SKM-1 treated with dmso at 0.1 percent for 144 hours (cell line): ENCODE results near the gene ADPRH.
"Not testable (repeated sequence)": the region's sequence is repeated elsewhere in the genome, so short reads cannot be mapped to it uniquely, and the experiment has no call there.

Source experiments
- DNase-seq: peaks from one replicate; lab custom pipeline; 2025; ENCODE audit not compliant: unreplicated experiment; lab: John Stamatoyannopoulos, UW

Gene ADPRH

GRCh38 chr3:119579366-119580066 is at the start of gene ADPRH:
TSS of gene ADPRH (plus strand) at chr3:119579492. CDS start at chr3:119582170, 2,678 bp downstream.
- no peak for DNase-seq

GRCh38 chr3:119529883-119530282 is 49.4 kb upstream of the ADPRH start:
- DNase-seq = no peak

- DNase-seq = no peak
These were observed 48.8 kb upstream of the ADPRH start for GRCh38 chr3:119530456-119530855.

- DNase-seq = no peak
These were observed 48.1 kb upstream of the ADPRH start for GRCh38 chr3:119531151-119531550.

DNA sequence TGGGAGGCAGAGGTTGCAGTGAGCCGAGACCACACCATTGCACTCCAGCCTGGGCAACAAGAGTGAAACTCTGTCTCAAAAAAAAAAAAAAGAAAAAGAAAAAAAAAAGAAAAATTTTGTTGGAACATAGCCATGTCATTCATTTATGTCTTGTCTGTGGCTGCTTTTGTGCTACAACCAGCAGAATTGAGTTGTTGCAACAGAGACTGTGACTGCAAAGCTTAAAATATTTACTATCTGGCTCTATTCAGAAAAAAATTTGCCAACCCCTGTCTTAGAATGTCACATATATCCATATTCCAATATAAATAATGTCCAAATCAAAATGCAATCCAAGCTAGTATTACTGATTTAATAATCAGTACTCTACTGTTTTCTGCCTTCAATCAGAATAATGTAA is 45.0 kb upstream of the ADPRH start:
- no peak for DNase-seq

- no peak for DNase-seq
These were observed 42.5 kb upstream of the ADPRH start for GRCh38 chr3:119536757-119537156.

GRCh38 chr3:119538772-119539171 is 40.5 kb upstream of the ADPRH start:
- DNase-seq = no peak

DNA sequence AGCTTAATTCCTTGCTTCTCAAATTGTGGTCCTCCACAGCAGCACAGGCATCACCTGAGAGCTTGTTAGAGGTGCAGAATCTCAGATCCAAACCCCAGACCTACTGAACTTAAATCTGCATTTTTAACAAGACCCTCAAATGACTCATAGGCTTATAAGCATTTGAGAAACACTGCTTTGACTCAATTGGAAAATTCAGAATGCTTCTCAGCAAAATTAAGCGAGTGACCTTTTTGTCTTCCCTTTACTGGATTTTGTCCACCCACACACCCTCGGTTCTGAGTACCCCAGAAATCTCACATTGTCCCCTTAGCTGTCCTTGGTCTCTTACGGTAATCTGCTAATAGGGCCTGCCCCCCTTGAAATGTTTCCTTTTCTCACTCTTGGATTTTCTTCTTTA is 37.7 kb upstream of the ADPRH start:
- no peak for DNase-seq

- DNase-seq = no peak
These were observed 37.0 kb upstream of the ADPRH start for GRCh38 chr3:119542168-119542767.

DNA sequence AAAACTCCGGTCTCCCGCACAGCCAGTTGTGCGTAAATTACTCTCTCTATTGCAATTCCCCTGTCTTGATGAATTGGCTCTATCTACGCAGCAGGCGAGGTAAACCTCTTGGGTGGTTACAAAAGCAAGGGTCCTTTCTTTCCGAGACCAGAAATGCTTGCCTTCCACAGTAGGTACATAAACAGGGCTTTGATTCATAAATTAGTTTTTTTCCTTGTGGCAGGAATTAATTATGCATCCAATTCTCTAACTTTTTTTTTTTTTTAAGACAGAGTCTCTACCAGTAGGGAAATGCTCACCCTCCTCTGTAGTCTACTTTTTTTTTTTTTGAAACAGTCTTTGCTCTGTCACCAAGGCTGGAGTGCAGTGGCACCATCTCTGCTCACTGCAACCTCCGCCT is 36.1 kb upstream of the ADPRH start:
- DNase-seq = no peak

DNA sequence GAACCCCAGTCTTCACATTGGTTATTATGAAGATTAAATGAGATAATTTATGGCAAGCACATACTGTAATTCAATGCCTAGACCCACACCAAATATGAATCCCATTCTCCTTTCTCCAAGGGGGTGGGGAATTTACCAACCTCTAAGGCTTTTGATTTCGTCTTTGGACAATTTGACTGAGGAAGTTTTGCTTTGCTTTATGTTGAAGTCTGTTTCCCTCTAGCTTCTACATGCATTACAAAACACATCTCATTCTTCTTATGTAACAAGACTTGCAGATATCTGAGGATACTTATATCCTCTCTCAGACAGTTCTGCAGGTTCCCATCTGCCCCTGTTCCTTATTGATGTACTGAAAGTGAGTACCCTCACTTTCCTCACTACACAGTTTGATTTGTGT is 32.1 kb upstream of the ADPRH start:
- DNase-seq = no peak

GRCh38 chr3:119548341-119548740 is 31.0 kb upstream of the ADPRH start:
- DNase-seq = no peak

DNA sequence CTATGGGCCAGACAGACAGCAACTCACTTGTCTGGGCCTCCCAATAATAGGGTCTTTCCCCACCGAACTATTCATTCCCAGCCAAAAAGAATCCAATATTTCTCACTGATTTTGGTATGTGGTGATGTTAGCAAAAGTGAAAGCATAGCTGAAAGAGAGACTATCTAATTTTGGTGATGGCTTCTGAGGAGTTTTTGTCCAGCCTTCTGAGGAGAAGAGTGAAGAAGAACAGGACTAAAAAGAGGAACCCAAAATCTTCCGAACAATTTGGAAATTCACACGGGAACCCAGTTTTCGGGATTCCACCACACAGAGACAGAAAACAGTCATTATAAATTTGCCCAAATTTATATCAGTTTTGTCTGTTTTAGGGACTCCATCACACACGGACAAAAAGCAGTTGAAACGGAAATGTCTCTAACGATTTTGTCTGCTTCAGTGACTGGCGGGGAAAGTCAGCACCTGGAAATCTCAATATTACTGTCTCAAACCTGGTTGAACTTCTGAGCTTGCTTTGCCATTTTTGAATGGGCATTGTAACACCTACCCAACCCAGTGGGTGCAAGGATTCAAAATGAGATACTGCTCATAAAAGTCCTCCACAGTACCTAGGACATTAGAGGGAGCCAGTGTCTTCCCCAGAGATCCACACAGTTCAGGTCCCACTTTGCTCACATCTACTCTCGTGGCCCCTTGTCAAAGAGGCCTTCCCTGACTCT is 28.9 kb upstream of the ADPRH start:
- DNase-seq = no peak

DNA sequence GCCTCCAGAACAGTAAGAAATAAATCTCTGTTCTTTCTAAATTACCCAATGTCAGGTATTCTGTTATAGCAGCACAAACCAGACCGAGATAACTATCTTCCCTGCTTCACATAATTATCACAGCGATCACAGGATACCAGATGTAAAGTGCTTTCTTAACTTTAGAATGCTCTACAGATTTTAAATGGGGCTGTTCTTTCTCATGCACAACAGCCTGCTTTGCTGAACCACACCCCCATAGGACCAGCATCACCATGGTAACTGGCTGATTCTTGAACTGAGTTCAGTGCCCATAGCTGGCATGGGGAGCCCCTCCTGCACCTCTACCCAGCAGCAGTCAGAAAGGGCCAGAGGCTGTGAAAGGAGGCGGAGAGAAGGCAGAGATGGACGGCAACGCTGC is 27.7 kb upstream of the ADPRH start:
- no peak for DNase-seq

GRCh38 chr3:119552928-119553327 is 26.4 kb upstream of the ADPRH start:
- not testable (repeated sequence) for DNase-seq

GRCh38 chr3:119553823-119554415 is 25.4 kb upstream of the ADPRH start:
- no peak for DNase-seq

DNA sequence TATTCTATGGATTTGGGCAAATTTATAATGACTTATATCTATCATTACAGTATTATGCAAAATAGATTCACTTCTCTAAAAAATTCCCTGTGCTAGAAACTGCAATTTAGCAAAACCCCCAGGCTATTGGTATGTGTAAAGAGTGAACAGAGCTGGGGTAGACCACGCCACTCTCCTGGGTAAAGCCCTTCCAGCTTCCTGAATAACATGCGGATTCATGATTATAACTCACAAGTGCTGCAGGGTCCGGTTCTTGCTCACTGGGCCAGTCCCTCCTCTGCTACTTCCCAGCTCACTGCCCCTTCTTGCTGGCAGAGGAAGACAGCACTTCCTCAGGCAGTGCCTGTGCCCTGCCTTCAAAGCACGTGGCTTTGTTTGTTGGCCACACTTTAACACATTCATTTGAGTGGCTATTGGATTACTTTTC is 24.0 kb upstream of the ADPRH start:
- DNase-seq = no peak

- no peak for DNase-seq
These were observed 23.4 kb upstream of the ADPRH start for GRCh38 chr3:119555929-119556328.

DNA sequence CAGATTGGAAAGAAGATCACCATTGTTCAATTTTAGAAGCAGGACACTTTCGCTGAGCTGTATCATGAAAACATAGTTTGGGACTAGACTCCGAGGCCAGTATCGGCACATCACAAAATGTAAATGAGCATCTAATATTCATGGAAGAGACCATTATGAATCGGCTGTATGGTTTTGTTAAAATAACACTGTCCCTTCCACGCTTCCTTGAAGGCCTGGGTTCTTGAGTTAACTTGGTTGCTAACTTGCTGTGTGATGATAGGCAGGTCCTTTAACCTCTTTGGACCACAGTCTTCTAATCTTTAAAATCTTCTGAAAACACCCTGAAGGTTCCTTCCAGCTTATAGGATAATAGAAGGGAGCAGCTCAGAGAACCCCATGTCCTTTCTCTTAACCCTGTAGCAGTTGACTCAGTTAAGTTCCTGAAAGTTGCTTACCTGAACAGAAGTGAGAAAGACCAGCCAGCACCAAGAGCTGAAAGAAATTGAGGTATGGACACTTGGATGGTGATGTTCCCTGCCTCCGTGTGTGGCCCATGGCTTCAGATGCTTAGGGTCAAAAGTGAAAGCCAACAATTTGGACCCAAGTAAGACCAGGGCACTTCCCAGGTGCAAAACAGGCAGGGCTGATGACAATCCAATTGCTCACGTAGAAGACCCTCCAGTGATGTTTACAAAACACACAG is 22.0 kb upstream of the ADPRH start:
- no peak for DNase-seq

DNA sequence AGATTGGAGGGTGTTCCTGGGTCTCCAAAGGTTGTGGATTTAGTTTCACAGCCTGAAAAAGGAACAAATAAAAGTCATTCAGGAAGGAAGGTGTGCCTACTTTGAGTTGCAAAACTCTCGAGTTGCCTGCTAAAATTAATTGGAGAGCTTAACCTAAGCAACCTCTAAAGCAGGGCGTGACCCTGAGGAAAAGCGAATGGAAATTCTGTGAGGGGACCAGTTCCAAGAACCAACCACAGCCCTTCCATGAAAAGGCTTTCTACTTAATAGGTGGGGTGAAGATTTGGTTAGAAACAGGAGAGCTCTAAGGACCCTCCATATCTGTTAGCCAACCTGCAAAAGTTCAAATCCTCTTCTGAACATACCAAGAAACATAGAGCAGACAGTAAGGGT is 21.4 kb upstream of the ADPRH start:
- DNase-seq = no peak

- no peak for DNase-seq
These were observed 20.5 kb upstream of the ADPRH start for GRCh38 chr3:119558626-119559317.
